ENCODE data around the gene TNRC18. TPM values are rescaled to one million over a fixed set of nuclear protein-coding genes. Genes with fewer than 3 reads are reported as not detected.
"Not testable (repeated sequence)": the region's sequence is repeated elsewhere in the genome, so short reads cannot be mapped to it uniquely, and the experiment has no call there.

TNRC18 gene
- polyA plus RNA-seq, 3 donors = 0.64 to 49.9 (median 0.70) TPM

- Mint-ChIP-seq H3K4me1 (no peaks in the 10 kb centered on the region), H3K27ac (peak overlapping the region in 1 of 7 donors; percentile 74), H3K4me3 (no peak overlapping the region), H3K27me3 (ENCODE audit: low read depth in 3 of 3) (no peaks in the 10 kb centered on the region), H3K36me3 (peaks cover 71 to 98% of the 10 kb centered on the region in 2 donors), H3K9me3 (peaks cover 0 to 14% (median 7%) of the 10 kb centered on the region in 7 donors)
- H3K27me3 ChIP-seq (ENCODE audit: control insufficient read depth in 2 of 2, insufficient read depth in 2 of 2, low read length in 2 of 2) = no peaks in the 10 kb centered on the region
- H3K27ac ChIP-seq (ENCODE audit: low read depth in 1 of 2, low read length in 2 of 2) = no peak overlapping the region
- H3K9ac ChIP-seq (ENCODE audit: insufficient read depth, low read length, poor library complexity, severe bottlenecking) = no peak overlapping the region
- no peak for TF ChIP-seq CTCF (IDR thresholded peaks at IDR 0.05)
- no peak overlapping the region for H2AFZ ChIP-seq (ENCODE audit: insufficient read depth, low read depth, low read length, poor library complexity, severe bottlenecking)
- intact Hi-C loops (cut with micrococcal nuclease) = no loop called here
- no peak overlapping the region for H3K4me3 ChIP-seq (replicated peaks in 1 of 3; ENCODE audit: low read depth in 2 of 3, low read length in 3 of 3)
- H3K79me2 ChIP-seq (ENCODE audit: insufficient read depth, low read length) = no peaks in the 10 kb centered on the region
- no peak overlapping the region for H3K4me2 ChIP-seq (replicated peaks; ENCODE audit: extremely low read depth, low read length, poor library complexity, severe bottlenecking)
- H3K4me1 ChIP-seq (ENCODE audit: control insufficient read depth in 1 of 2, insufficient read depth in 2 of 2, low read length in 2 of 2) = no peaks in the 10 kb centered on the region
- no peak for DNase-seq
- peaks cover 23% of the 10 kb centered on the region for H4K20me1 ChIP-seq (ENCODE audit: insufficient read depth, low read length)
- H3K36me3 ChIP-seq (replicated peaks in 1 of 2; ENCODE audit: control insufficient read depth in 1 of 2, insufficient read depth in 2 of 2, low read length in 2 of 2) = peaks cover 72 to 94% of the 10 kb centered on the region in 2 donors
- H3K9me3 ChIP-seq (replicated peaks in 1 of 2; ENCODE audit: control insufficient read depth in 1 of 2, insufficient read depth in 1 of 2, low read length in 2 of 2) = peaks cover 0 to 5% of the 10 kb centered on the region in 2 donors
- WGBS (ENCODE audit: insufficient coverage) = 98% methylated on average over 11 of the region's 14 CpGs
Observed at GRCh38 chr7:5315761-5316160, 107.9 kb downstream of the TNRC18 start.

GRCh38 chr7:5314864-5315263 lies 108.8 kb downstream of the TNRC18 start:
- H2AFZ ChIP-seq (ENCODE audit: insufficient read depth, low read depth, low read length, poor library complexity, severe bottlenecking) = no peak overlapping the region
- intact Hi-C loops (cut with micrococcal nuclease) = no loop called here
- no peak overlapping the region for H3K4me2 ChIP-seq (replicated peaks; ENCODE audit: extremely low read depth, low read length, poor library complexity, severe bottlenecking)
- no peaks in the 10 kb centered on the region for H3K4me1 ChIP-seq (ENCODE audit: control insufficient read depth in 1 of 2, insufficient read depth in 2 of 2, low read length in 2 of 2)
- no peak overlapping the region for H3K27ac ChIP-seq (ENCODE audit: low read depth in 1 of 2, low read length in 2 of 2)
- H3K4me3 ChIP-seq (replicated peaks in 1 of 3; ENCODE audit: low read depth in 2 of 3, low read length in 3 of 3) = no peak overlapping the region
- no peak overlapping the region for H3K27ac Mint-ChIP-seq
- DNase-seq = no peak
- peaks cover 66 to 90% of the 10 kb centered on the region in 2 donors for H3K36me3 ChIP-seq (replicated peaks in 1 of 2; ENCODE audit: control insufficient read depth in 1 of 2, insufficient read depth in 2 of 2, low read length in 2 of 2)
- no peaks in the 10 kb centered on the region for H3K79me2 ChIP-seq (ENCODE audit: insufficient read depth, low read length)
- no peak overlapping the region for H3K9ac ChIP-seq (ENCODE audit: insufficient read depth, low read length, poor library complexity, severe bottlenecking)
- H3K9me3 ChIP-seq (replicated peaks in 1 of 2; ENCODE audit: control insufficient read depth in 1 of 2, insufficient read depth in 1 of 2, low read length in 2 of 2) = peaks cover 0 to 5% of the 10 kb centered on the region in 2 donors
- no peaks in the 10 kb centered on the region for H3K27me3 Mint-ChIP-seq (ENCODE audit: low read depth in 3 of 3)
- no peak overlapping the region for H3K4me3 Mint-ChIP-seq
- peaks cover 0 to 9% (median 5%) of the 10 kb centered on the region in 7 donors for H3K9me3 Mint-ChIP-seq
- no peaks in the 10 kb centered on the region for H3K27me3 ChIP-seq (ENCODE audit: control insufficient read depth in 2 of 2, insufficient read depth in 2 of 2, low read length in 2 of 2)
- peaks cover 68 to 98% of the 10 kb centered on the region in 2 donors for H3K36me3 Mint-ChIP-seq
- WGBS (ENCODE audit: insufficient coverage) = 98% methylated on average over 13 of the region's 19 CpGs
- no peaks in the 10 kb centered on the region for H3K4me1 Mint-ChIP-seq
- no peak for TF ChIP-seq CTCF (IDR thresholded peaks at IDR 0.05)
- peaks cover 22% of the 10 kb centered on the region for H4K20me1 ChIP-seq (ENCODE audit: insufficient read depth, low read length)

GRCh38 chr7:5313076-5313885 lies 110.4 kb downstream of the TNRC18 start:
- H3K4me2 ChIP-seq (replicated peaks; ENCODE audit: extremely low read depth, low read length, poor library complexity, severe bottlenecking); DNase-seq; H3K79me2 ChIP-seq (ENCODE audit: insufficient read depth, low read length); H3K9ac ChIP-seq (ENCODE audit: insufficient read depth, low read length, poor library complexity, severe bottlenecking); H3K27me3 Mint-ChIP-seq (ENCODE audit: low read depth in 3 of 3); H3K9me3 Mint-ChIP-seq; H3K4me1 ChIP-seq (ENCODE audit: control insufficient read depth in 1 of 2, insufficient read depth in 2 of 2, low read length in 2 of 2); H3K9me3 ChIP-seq (replicated peaks in 1 of 2; ENCODE audit: control insufficient read depth in 1 of 2, insufficient read depth in 1 of 2, low read length in 2 of 2); H3K27ac ChIP-seq (ENCODE audit: low read depth in 1 of 2, low read length in 2 of 2); H3K27me3 ChIP-seq (ENCODE audit: control insufficient read depth in 2 of 2, insufficient read depth in 2 of 2, low read length in 2 of 2); H2AFZ ChIP-seq (ENCODE audit: insufficient read depth, low read depth, low read length, poor library complexity, severe bottlenecking); intact Hi-C loops (cut with micrococcal nuclease); H3K27ac Mint-ChIP-seq; H3K4me3 Mint-ChIP-seq; H3K4me3 ChIP-seq (replicated peaks in 1 of 3; ENCODE audit: low read depth in 2 of 3, low read length in 3 of 3); H3K4me1 Mint-ChIP-seq: not testable (repeated sequence)
- peaks cover 68 to 86% of the 10 kb centered on the region in 2 donors for H3K36me3 ChIP-seq (replicated peaks in 1 of 2; ENCODE audit: control insufficient read depth in 1 of 2, insufficient read depth in 2 of 2, low read length in 2 of 2)
- peaks cover 31% of the 10 kb centered on the region for H4K20me1 ChIP-seq (ENCODE audit: insufficient read depth, low read length)
- 96% methylated on average over 38 of the region's 48 CpGs for WGBS (ENCODE audit: insufficient coverage)
- peaks cover 62 to 98% of the 10 kb centered on the region in 2 donors for H3K36me3 Mint-ChIP-seq

Data from CD14-positive monocyte (primary cell).